ENCODE results near the gene UST.
"Not testable (repeated sequence)": the region's sequence is repeated elsewhere in the genome, so short reads cannot be mapped to it uniquely, and the experiment has no call there.

Gene UST

DNA sequence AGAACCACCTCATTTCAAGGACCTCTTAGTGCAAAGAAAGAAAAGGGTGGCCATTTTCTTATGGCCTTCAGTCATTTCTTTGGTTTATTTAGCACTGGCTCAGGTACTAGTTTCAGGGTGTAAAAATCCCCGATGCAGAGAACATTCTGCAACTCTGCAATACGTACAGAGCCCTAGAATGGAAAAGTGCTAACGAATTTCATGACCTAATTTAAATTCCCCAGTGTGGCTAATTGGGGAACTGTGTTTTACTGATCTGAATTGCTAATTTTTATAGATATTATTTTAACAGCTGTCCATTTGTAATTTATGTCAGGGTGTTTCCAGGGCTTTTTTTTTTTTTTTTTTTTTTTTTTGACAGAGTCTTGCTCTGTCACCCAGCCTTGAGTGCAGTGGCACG, 160.7 kb downstream of the UST start:
- no peak for DNase-seq

DNA sequence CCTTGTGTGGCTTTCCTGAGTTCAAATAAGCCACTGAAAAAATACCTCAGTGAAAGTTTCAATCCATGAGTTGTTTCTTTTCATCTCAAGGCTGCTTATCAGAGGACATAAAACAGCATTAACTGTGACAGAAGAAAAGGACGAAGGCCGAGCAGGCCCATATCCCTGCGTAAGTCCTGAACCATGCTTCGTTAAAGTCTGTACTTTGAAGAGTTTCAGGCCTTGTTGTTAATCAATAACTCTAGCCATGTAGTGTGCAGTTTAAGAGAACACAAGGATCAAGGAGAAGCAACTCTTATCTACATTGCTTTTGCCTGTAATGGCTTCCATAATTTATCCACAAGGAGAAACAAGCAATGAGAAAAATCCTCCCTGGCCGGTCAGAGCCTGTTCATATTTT, 165.4 kb downstream of the UST start:
- no peak for DNase-seq

DNA sequence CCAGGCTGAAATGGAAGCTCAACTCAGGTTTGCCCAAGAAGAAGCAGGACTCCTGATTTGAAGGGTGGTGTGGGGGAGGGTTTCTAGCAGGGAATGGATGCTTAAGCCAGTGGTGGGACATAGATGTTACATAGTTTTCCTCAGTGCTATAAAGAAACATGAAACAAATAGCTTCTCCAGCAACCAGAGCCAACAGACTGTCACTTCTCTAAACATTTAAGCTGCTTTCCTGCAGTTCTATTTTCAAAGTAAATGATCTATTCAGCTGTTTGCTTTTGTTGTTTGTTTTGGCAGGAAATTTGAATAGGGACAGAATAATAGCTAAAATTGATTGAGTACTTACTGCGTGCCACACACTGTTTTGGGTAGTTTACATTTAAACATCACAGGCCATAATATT, 169.0 kb downstream of the UST start:
- DNase-seq, result no peak

DNA sequence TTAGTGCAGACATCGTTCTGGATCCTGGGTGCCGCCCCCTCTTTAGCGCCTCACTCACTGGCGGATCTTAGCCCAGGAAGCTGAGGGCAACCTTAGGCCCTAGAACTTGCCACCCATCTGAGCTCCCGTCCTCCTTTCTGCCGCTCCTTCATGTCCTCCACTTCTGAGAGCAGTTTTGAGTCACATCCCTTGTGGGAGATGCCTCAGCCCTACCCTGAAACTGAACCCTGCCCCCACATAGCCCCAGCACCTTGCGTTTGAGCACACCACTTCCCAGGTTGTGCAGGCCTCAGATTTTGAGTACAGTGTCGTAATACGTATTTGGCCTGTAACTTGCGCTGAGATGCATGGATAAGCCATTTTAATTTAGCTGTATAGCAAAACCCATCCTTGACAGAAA, 169.7 kb downstream of the UST start:
- DNase-seq, result not testable (repeated sequence)

DNA sequence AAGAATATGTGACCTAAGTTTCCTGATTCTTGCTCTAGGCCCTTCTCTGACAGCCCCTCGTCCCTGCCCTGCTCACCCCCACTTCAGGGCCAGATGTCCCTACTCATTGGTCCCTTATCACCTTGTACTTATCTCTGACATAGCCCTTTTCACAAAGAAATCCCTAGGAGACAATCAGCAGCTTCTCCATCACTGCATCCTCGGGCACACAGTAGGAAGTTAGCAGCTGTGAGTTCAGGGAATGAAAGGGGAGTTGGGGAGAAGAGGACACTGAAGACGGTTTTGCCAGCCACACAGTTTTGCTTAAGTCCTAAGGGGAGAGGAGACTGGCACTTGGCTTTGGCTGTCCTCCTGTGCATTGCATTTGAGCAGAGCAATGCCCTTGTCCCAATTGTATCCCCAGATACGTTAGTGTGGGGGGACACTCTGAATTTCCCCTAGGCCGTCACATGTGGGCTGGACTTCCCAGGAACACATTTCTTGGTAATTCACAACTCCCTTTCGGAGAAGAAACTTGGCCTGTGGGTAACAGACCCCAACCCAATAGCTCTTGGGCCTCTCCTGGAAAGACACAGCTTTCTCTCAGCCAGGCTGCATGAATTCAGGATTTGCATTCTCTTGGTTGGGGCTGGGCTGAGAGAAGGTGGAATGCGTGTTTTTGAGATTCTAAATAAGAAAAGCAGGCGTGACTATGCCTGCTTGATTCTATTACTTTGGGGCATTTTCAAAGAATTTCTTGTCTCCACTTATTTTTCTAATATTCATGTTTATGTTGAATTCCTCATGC, 177.6 kb downstream of the UST start:
- DNase-seq, result no peak

DNA sequence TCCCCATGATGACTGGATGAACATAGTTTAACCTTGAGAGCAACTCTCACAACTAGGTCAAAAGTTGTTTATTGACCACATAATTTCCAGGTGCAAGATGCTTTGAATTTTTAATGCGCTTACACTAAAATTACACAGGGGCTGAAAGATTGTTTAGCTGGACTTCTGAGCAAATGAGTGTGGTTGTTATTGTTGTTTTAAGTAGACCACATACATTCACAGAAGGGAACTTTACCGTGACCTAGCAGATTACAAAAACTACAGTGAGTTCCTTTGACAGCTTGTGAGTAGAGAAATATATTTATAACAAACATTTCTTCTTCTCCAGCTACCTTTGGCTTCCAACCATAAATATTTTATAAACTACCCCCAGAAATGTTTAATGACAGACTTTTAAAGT, 178.9 kb downstream of the UST start:
- DNase-seq, result no peak

DNA sequence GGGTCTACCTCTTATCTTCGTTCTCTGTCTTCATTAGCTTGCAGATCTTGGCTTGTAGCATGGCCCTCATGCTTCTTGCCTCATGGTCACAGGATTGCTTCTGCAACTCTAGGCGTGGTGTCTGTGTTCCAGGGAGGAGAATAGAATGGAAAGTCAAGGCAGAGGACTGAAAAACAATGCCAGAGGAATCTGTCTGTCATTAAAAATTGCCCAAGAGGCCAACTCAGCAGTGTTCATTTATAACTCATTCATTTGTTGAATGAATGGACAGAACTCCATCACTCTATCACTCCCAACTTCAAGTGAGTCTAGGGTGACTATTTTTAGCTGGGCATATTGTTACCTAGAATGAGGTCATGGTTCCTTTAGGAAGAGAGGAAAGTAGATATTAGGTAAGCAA, 179.6 kb downstream of the UST start:
- no peak for DNase-seq

DNA sequence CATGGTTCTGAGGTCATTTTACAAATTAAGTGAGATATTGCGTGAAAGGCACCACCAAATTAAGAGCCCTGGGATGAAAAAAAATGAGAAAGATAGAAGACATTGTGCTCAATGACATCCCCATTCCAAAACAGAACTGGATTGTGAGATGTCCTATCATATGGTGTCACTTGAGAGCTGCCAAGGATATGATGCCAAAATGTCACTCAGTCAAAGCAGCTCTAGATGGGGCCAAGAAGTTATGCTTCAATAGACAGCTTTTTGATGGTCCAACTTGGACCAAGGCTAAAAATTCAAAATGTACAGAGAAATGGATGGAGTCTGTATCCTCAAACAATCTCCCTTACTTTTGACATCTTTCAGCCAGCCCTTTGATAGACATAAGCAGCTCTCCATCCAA, 180.8 kb downstream of the UST start:
- no peak for DNase-seq

DNA sequence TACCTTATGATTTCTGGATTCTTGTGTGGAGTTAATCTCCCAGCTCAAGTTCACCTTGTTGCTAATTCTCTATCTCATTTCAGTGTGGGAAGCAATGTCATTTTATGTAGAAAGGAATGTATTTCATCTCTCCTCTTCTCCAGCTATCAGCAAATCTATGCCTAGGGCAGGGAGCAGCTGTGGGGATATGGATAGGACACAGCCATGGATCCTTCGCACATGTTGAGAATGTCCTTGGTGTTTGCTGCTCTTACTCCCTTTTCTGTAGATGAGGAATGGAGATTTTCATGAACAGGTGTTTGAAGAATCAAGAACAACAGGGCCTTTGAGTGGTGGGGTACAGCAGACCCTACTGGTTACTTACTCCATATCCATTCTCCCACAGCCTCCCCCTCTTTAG, 182.0 kb downstream of the UST start:
- no peak for DNase-seq

DNA sequence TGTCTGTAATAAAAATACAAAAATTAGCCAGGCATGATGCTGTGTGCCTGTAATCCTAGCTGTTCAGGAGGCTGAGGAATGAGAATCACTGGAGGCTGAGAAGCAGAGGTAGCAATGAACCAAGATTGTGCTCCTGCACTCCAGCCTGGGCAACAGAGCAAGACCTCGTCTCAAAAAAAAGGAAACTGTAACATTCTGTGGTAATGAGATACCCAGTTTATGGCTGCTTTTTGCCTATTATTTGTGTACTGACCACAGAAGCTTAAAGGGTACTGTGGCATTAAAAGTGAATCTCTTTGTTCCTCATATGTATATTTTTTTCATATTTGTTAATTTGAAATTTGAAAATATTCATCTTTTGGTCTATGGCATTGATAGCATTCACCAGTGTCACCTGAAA, 185.4 kb downstream of the UST start:
- DNase-seq, result no peak

DNA sequence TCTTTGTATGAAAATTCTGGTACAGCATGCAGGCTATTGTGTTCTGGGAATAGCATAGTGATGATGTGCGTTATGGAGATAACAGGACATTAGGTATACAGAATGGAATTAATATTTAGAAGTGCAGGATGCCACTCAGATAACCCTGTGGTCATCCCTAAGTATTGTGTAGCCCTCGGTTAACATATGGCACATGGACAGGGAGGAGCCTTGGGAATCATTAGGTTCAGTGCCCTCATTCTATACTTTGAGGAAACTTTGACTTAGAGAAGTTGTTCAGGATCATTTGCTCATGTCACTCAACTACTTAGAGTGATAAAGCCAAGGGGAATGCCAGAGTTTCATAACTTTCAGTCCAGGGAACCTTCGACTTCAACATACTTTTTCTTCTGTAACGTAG, 185.9 kb downstream of the UST start:
- no peak for DNase-seq

DNA sequence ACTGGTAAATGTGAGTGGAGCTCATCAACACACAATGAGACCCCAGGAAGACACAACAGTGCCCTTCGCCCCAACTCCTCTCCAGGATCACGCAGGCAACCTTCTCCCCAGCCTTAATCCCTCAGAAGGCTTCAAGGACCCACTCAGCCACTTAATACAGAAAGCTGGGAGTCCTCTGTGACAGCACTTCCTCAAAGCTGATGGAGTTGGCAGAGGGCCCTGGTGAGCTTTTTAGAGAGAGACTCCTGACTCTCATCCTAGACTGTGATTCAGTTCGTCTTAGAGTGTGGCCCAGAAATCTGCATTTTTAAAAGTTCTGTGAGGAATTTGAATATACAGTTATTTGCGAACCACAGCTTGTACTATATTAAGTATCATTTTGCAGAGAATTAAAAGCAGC, 187.7 kb downstream of the UST start:
- peak; percentile 47 for DNase-seq

DNA sequence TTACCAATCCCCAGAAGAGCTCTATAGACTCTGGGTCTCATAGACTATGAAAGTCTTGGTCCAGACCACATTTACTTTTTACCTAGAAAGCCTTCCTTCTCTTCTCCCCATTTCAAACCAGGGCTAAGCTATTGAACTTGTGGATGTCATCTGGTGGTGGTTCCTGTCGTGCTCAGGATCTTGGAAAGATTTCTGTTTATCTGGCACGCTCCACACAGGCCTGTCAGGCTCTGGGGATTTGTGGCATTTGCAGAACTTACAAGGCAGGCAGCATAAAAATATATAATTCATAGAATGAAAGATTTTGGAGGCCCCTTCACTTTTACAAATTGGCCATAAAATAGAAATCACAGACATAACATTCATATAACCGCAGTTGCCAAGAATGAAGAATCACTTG, 188.1 kb downstream of the UST start:
- peak; percentile 41 for DNase-seq

DNA sequence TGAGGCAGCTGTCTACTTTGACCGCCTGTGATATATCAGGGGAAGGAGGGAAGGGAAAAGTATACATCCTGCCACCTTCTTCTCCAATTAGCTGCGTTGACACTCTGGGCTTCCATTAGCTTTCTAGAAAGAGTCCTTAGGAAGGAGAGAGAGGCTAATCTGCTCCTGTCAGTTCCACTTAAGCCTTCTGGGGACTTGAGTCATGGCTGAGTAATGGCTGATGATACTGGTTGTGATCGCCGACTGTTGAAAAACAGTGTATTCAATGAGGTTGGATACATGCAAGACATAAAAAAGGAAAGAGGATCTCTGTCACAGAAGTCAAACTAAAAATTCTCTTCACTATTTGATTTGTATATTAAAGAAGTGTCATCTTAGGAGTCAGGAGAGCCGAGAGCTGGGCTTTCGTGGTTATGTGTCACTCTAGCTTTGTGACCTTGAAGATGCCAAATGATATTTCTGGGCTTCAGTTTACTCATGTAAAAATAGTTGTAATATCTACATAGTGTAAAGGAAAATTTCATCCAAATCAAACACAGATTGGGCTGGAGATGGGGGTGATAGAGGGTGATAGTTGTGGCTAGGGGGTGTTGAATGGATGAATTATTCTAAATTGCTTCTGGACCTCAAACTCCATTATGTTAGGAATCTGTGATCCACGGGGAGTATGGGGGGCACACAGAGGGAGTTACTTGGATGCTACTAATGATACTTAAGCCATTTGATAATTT, 189.0 kb downstream of the UST start:
- DNase-seq, result no peak

DNA sequence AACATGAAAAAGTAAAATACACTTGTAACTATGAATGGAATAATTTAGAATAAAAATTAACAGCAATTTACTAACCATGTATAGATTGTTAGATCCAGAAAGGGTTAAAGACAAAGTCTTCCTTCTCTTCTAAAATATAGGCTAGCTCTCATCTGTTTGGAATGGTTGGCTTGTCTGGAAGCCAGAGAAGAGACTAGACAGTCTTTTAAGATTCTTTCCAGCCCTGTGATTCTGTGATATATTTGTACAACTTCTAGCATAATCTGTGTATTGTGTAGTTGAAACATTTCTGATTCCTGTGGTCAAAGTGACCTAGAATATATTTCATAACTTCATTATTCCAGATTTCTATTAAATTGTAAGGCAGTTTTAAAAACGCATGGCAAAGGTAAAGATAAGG, 196.6 kb downstream of the UST start:
- no peak for DNase-seq

DNA sequence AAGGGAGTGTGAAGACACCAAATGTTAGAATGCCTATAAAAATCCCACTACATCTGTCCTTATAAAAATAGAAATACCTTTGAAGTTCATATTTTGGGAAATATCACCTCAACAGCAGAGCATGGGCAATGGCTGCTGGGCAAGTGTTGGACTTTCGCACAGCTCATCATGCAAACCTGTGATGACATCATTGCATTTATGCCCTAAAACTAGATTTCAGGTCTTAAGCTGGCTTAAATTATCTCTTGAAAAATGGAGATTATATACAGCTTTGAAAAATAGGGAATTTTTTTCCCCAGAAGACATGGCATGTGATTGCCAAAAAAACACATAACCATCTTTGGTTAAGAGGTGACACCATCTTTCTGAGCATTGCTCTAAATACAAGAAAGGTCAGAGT, 197.8 kb downstream of the UST start:
- DNase-seq, result no peak

DNA sequence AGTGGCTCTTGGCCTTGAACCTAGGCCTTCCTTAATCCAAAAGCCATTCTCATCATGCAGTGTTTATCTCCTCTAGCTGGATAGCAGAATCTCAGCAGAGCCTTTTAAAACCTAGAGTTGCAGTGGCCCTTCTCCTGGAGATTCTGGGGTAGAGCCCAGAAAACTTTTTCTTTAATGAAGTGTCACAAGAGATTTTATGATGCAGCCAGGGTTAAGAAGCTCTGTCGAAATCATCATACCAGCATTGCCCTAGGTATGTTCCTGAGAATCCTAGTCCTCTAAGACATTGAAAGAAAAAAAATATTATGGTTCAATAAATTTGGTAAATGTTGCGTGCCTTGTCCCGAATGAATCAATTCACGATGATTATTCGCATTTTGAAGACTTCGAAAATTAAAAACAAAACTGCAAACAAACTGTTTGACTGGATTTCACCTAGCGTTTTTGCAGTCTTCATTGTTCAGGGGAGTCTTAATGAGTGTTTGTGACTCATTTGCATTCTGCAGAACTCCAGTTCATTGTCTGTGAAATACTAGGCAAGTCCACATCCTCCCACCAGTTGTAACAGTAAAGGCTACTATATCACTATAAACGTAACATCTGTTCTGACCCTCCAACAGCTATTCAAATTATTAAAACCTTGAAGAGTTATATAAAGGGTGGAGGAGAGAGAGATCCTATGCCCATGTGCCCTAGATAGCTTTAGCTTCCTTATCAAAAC, 198.6 kb downstream of the UST start:
- DNase-seq, result no peak

DNA sequence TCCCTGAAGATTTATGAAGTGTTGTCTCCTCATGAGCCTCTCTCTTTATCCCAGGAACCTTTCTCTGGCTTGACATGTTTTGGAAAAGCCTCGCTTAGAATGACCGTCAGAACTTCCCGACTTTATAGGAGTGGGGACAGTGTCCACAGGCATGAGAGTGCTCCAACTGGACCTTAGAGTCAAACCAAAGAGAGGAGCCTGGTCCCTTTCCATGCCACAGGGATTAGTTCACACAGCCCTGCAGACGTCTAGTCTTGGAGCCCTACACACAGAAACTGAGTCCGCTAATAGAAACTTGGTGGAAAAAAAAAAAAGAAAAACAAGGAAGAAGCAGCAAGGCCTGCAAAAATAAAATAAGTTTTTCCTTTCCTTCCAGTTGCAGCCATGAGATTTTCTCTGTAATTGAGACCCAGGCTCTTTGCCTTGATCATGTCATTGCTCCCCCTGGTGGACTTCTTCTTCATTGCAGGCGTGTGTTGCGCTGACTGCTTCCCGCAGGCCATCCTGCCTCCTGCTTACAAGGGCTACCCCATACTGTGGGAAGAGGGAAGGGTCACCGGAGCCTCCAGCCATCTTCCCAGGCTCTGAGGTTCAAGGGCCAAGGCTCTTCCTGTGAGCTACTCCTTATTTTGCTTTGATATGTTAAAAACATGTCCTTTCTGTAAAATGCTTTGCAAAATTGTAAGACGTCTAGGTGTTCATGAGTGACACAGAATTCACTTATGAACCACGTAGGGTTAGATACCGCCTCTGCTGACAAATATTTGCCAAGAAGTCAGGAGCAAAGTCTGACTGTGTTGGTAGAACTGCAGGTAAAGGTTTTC, 201.0 kb downstream of the UST start:
- peak; percentile 88 for DNase-seq

DNA sequence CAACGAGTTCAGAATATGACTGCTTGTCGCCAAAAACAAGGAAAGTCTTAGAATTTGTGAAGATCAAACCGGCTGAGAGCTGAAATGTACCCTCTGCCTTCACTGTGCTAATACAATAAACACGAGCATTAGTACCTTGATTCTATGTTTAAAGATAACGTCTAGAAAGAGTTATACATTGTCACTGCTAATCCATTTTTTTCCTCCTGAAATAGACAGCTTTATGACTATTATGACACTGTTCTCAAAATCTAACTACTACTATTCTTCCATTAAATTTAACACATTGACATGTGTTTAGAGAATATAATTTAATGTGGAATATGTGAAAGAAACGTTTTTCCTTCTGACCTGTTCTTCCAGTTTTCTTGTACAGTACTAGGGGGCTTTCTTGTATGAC, 204.8 kb downstream of the UST start:
- no peak for DNase-seq

DNA sequence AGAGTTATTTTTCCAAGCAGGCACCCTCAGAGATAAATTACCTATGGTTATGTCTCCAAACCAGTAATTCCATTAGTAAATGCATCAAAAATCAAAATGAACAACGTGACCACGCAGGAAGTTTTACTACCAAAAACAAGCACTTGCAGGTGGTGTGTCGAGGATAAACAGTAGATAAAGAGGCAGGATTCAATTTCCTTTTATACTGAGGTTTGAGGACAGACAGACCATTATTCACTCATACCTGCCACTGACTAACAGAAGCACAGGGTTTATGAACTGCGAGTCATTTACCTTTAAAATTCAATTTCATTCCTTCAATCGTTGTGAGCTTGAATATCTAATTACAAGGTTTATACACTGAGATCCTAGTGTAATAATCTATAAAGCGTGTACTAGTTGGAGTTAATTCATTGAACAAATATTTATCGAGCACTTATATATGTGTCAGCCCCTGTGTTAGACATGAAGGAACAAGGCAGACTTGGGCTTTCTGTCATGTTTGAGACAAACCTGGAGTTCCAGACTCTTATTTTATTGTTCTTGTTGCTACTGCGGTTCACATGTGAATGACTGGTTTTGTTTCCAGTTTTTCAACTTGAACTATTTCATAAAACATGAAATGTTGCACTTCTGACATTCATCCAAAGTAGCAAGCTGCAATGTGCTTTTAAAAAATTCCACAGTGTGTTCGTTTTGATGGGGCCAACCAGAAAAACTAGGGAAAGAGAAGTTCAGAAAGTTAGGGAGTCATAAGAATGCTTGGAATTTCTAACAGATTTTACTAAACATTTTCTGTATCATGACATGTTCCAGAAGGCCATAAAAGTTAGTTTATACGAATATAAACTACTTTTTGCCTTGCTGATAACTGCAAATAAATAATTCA, 205.6 kb downstream of the UST start:
- DNase-seq, result no peak

DNA sequence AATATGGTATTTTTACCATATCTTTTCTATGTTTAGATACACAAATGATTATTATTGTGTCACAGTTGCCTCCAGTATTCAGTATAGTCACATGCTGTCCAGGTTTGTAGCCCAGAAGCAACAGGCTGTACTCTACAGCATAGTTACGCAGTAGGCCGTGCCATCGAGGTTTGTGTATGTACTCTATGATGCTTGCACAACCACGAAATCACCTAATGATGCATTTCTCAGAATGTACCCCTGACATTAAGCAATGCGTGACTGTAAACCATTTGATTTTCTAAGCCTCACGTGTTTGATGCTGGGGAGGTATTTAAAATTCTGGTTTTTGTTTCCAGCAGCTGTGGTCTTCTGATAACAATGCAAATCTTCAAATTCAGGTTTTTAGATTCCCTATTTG, 207.6 kb downstream of the UST start:
- no peak for DNase-seq

DNA sequence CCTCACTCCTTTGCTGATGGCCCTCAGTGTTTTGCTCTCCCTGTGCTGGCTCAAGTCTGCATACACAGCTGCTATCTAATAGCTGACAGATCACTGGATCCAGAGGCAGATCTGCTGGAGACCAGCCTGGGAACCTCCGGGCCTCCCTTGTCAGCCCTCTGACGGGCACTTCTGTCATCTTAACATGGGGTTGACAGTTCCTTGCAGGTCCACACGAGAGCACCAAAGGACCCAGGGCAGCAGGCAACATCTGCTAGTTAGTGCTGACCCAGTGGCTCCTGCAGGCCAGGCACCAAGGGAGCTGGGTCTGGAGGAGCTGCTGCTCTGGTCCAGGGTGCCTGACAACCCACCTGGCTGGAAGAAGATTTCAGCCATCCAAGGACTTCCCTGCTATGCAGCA, 208.1 kb downstream of the UST start:
- DNase-seq, result no peak
